K562 (cell line): ENCODE measurements around the gene ANKS1A.

Source experiments
- GABPA ChIP-seq: fragments of 200-800 bp; sonication (Bioruptor generic); conservative IDR thresholded peaks from 2 replicates; pipeline ENCODE4 v1.6.1; 2016; ENCODE audit warnings: low read depth, missing genetic modification characterization, missing compliant biosample characterization
- HOXB6 ChIP-seq: fragments of 250-450 bp; sonication (Bioruptor Pico); IDR thresholded peaks from 2 replicates; pipeline ENCODE4 v1.5.1; 2022; ENCODE audit warnings: mild to moderate bottlenecking, borderline replicate concordance
- JUN ChIP-seq, 2 experiments: sonication (generic) in 1 of 2; formaldehyde crosslinking in 1 of 2; IDR thresholded peaks; 2 replicates each; pipeline versions ENCODE4 v1.6.1 to v1.8.0; 2012 to 2022; ENCODE audit warnings: borderline replicate concordance in 2 of 2, mild to moderate bottlenecking in 2 of 2, improper control_type of control experiment in 1 of 2, low read depth in 1 of 2, low read length in 1 of 2, missing genetic modification reagents in 1 of 2
- MAFG ChIP-seq: fragments of 450-650 bp; conservative IDR thresholded peaks from 2 replicates; pipeline ENCODE4 v1.6.1; 2016; ENCODE audit warnings: missing genetic modification characterization, missing compliant biosample characterization
- POLR2A ChIP-seq: fragments of 450-650 bp; conservative IDR thresholded peaks from 2 replicates; pipeline ENCODE4 v1.6.1; 2016
- SREBF2 ChIP-seq: sonication (generic); formaldehyde crosslinking; IDR thresholded peaks from 2 replicates; pipeline ENCODE4 v1.4.0; 2020; ENCODE audit warnings: mild to moderate bottlenecking, missing genetic modification reagents
- TF ChIP-seq, protein P1 (sequence below): sonication (generic); formaldehyde crosslinking; IDR thresholded peaks from 2 replicates; pipeline ENCODE4 v1.8.0; 2022; ENCODE audit warnings: missing genetic modification reagents, mild to moderate bottlenecking, moderate library complexity, borderline replicate concordance

DNA sequence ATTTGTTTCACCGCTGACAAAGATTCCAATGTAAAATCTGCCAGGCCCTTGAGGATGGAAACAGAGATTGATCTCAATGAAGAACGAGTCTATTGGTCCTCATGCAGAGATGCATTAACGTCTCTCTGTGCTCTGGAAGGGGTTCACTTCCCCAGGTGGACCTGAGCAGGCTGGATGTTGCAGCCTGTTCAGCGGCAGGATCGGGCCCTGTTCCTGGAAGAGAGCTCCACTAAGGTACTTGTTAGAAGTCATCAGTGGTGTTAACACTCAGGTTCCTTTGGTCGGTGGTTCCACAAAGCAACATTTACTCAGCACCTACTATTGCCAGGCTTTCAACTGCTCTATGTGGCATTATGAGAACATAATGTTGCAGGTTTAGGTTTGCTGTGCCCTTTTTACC, 144.6 kb downstream of the ANKS1A start:
- TF ChIP-seq JUN (IDR thresholded peaks at IDR 0.05; ENCODE audit: borderline replicate concordance, low read depth, low read length) (no peak), JUN (CRISPR knock-in tag; IDR thresholded peaks at IDR 0.05; ENCODE audit: borderline replicate concordance) (no peak), POLR2A (no peak), HOXB6 (CRISPR knock-in tag) (no peak), MAFG (tag) (no peak), SREBF2 (CRISPR knock-in tag) (no peak), GABPA (no peak)
- TF ChIP-seq, protein P1, sequence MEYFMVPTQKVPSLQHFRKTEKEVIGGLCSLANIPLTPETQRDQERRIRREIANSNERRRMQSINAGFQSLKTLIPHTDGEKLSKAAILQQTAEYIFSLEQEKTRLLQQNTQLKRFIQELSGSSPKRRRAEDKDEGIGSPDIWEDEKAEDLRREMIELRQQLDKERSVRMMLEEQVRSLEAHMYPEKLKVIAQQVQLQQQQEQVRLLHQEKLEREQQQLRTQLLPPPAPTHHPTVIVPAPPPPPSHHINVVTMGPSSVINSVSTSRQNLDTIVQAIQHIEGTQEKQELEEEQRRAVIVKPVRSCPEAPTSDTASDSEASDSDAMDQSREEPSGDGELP (CRISPR knock-in tag) = no peak
